ENCODE measurements around the gene SYCE3. TPM values are rescaled to one million over a fixed set of nuclear protein-coding genes. Genes with fewer than 3 reads are reported as not detected.
A peak's percentile ranks its signal among the peaks of the same experiment; 100 is the strongest.
"Not testable (repeated sequence)": the region's sequence is repeated elsewhere in the genome, so short reads cannot be mapped to it uniquely, and the experiment has no call there.

SYCE3 gene, protein sequence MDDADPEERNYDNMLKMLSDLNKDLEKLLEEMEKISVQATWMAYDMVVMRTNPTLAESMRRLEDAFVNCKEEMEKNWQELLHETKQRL
- total RNA-seq (not detected), total RNA-seq (0 reads per million in 2 donors)

DNA sequence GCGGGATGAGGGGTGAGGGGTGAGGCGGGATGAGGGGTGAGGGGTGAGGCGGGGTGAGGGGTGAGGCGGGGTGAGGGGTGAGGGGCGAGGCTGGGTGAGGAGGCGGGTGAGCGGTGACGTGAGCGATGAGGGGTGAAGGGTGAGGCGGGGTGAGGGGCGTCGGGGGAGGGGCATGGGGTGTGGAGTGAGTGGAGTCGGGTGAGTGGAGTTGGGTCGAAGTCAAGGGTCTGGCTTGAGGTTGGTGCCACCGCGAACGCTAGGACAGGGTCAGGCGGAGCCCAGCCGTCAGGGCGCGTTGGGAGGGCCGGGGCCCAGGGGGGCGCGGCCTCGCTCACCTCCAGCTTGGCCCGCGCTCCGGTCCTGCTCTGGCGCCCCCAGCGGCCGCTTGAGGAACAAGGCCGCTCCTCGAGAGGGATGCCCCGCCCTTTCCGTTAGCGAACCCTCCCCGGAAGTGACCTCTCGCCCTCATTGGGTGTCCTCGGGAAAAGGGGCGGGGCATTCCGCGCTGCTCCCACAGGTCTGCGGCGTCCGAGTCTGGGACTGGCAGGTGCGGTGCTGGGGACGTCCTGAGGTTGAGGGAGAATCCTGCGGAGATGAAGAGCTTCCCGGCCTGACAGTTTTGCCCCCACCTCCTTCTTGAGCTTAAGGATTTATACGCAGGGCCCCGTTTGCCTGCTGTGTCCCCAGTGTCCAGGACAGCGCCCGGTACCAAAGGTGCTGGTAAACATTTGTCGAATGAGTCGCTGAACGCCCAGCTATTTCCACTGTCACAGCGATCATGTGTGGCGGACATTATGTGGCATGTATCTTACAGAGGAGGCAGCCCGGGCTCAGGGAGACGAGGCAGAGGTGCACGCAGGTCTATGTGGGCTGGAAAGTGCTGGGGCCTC lies at the start of gene SYCE3:
TSS of gene SYCE3 (minus strand) at position 397 of the 890 bp plus-strand sequence. CDS start 6,514 bp downstream, outside the sequence.
- no peaks in the 10 kb centered on the region for H3K9me3 ChIP-seq (ENCODE audit: control insufficient read depth, low read length, poor library complexity, severe bottlenecking)
- Mint-ChIP-seq H3K4me1 (peaks cover 31% of the 10 kb centered on the region), H3K36me3 (ENCODE audit: low read depth) (no peaks in the 10 kb centered on the region), H3K27ac (peak within 1 kb of the TSS; percentile 74), H3K27me3 (no peaks in the 10 kb centered on the region), H3K4me3 (peak within 1 kb of the TSS; percentile 93)
- DNase-seq (peak; percentile 96 to 99 (median 98)), ATAC-seq (peak; percentile 98)

DNA sequence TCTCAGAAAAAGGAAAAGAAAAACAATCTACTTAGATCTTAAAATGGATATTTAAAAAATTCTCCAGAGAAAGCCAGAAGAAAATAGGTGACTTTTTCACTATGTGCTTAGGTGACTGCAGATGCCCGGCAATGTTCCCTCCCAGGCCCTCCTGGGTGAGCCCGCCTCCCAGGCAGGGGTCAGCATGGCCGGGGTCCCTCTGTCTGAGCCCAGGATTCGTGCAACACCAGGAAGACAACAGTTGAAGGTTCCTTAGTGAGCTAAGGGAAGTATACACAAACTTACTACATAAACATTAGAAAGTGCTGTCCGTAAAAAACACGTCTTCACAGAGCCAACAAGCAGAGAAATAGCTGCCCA lies 49.4 kb upstream of the SYCE3 start:
- no peak overlapping the region for H3K4me3 Mint-ChIP-seq
- no peak for DNase-seq
- H3K36me3 Mint-ChIP-seq (ENCODE audit: low read depth): peaks cover 2% of the 10 kb centered on the region
- ATAC-seq: no peak
- H3K4me1 Mint-ChIP-seq: peaks cover 6% of the 10 kb centered on the region
- peak overlapping the region; percentile 19 for H3K27ac Mint-ChIP-seq
- peaks cover 46% of the 10 kb centered on the region for H3K27me3 Mint-ChIP-seq
- H3K9me3 ChIP-seq (ENCODE audit: control insufficient read depth, low read length, poor library complexity, severe bottlenecking): no peaks in the 10 kb centered on the region

DNA sequence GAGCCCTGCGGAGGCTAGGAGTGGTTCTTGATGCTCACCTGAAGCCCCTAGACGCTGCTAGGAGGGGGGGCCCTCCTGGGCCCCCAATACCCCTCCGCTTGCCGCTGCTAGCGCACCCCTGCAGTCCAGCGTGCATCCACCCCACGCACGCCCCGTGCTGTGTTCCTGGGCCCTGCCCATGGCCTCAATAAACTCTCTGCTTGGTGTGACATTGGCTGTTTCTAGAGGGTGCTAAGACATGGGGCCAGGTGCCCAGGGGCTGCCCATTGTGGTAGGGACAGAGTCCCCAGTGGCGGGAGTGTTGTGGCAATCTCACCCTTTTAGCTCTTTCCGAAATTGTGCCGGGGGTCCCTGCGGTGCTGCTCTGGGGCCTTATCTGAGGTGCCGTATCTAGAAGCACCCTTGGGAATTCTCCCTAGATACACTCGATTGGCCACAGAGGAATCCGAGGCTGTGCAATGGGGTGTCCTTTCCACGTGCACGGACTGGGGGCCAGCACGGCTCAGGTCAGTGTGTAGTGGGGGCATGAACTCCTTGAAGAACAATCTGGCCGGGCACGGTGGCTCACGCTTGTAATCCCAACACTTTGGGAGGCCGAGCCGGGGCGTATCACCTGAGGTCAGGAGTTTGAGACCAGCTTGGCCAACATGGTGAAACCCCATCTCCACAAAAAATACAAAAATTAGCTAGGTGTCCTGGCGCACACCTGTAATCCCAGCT lies 48.8 kb upstream of the SYCE3 start:
- Mint-ChIP-seq H3K27me3 (peaks cover 49% of the 10 kb centered on the region), H3K27ac (peak overlapping the region; percentile 19), H3K4me3 (no peak overlapping the region), H3K4me1 (peaks cover 6% of the 10 kb centered on the region), H3K36me3 (ENCODE audit: low read depth) (peaks cover 2% of the 10 kb centered on the region)
- no peak for DNase-seq
- no peaks in the 10 kb centered on the region for H3K9me3 ChIP-seq (ENCODE audit: control insufficient read depth, low read length, poor library complexity, severe bottlenecking)
- ATAC-seq: no peak

DNA sequence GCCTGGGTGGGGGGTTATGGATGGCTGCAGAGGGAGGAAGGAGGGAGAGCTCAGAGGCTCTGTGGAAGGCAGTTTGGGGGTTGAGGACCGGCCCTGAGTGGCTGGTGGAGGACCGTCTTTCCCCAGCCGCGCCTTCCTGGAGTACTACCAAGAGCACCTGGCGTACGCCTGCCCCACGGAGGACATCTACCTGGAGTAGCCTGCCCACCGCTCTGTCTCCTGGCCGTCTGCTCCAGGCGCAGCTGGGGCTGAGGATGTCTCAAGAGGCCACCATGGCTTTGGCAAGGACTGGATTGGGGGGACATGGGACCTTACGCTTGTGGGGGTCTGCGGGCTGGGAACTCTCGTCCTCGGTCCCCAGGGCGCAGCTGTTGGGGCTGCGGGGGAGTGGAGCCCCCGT lies 47.9 kb upstream of the SYCE3 start:
- Mint-ChIP-seq H3K4me3 (no peak overlapping the region), H3K27ac (no peak overlapping the region), H3K36me3 (ENCODE audit: low read depth) (peaks cover 2% of the 10 kb centered on the region), H3K4me1 (peaks cover 6% of the 10 kb centered on the region), H3K27me3 (peaks cover 58% of the 10 kb centered on the region)
- ATAC-seq (no peak), DNase-seq (no peak)
- no peaks in the 10 kb centered on the region for H3K9me3 ChIP-seq (ENCODE audit: control insufficient read depth, low read length, poor library complexity, severe bottlenecking)

DNA sequence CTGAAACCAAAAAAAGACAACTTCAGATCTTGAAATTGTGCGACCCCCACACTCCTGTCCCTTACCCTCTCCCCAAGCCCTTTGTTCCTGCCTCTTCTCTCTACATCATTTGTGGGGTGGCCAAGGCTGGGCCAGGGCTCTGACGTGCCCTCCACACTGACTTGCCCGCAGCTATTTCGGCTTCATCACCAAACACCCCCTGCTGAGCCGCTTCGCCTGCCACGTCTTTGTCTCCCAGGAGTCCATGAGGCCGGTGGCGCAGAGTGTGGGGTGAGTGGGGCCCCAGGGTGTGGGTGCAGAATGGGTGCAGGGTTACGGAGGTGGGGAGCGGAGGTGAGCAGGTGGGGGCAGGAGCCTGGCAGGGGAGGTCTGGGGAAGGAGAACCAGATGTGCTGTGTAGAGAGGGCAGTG lies 47.3 kb upstream of the SYCE3 start:
- H3K4me3 Mint-ChIP-seq: no peak overlapping the region
- peaks cover 62% of the 10 kb centered on the region for H3K27me3 Mint-ChIP-seq
- DNase-seq (no peak), ATAC-seq (no peak)
- H3K27ac Mint-ChIP-seq: no peak overlapping the region
- H3K9me3 ChIP-seq (ENCODE audit: control insufficient read depth, low read length, poor library complexity, severe bottlenecking): no peaks in the 10 kb centered on the region
- H3K4me1 Mint-ChIP-seq: peaks cover 6% of the 10 kb centered on the region
- peaks cover 2% of the 10 kb centered on the region for H3K36me3 Mint-ChIP-seq (ENCODE audit: low read depth)

DNA sequence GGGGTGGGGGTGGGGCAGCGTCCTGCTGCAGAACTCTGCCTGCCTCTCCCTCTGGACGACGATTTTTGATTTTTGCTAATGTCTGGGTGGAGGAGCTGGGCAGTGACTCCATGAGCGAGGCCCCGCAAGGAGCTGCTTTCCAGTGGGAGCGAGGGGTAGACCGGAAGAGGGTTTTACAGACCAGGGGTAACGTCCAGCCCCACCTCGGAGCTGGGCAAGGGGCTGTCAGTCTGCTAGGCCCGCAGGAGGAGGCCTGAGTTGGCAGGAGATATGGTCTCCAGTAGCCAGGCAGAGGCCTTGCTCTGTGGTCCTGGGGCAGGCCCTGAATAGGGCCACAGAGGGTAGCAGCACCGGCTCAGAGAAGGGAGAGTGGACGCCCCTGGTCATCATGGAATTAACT lies 46.9 kb upstream of the SYCE3 start:
- Mint-ChIP-seq H3K27me3 (peaks cover 62% of the 10 kb centered on the region), H3K27ac (no peak overlapping the region)
- no peak for ATAC-seq

DNA sequence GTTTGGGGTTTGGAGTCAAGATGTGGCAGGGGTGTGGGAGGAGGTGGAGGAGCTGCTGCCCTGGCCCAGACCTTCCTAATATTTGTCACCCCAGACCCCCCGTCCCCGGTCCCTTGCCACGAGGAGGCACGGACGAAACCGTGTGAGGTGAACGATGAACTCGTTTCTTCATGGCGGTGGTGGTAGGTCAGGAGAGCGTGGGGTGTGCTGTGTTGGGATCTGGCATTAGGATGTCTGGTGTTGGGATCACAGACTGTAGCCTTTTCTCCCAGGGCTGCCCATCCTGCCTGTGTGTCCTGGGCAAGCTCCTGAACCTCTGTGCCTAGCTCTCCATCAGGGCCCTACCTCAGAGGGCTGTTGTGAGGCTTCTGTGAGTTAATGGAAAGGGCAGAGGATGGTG lies 46.3 kb upstream of the SYCE3 start:
- H3K36me3 Mint-ChIP-seq (ENCODE audit: low read depth): no peaks in the 10 kb centered on the region
- no peak for ATAC-seq
- DNase-seq: no peak
- H3K4me1 Mint-ChIP-seq: peaks cover 6% of the 10 kb centered on the region
- H3K9me3 ChIP-seq (ENCODE audit: control insufficient read depth, low read length, poor library complexity, severe bottlenecking): no peaks in the 10 kb centered on the region
- H3K27me3 Mint-ChIP-seq: peaks cover 62% of the 10 kb centered on the region
- no peak overlapping the region for H3K27ac Mint-ChIP-seq
- H3K4me3 Mint-ChIP-seq: no peak overlapping the region

More for the DNA sequence above, 46.9 kb upstream of the SYCE3 start:
- no peaks in the 10 kb centered on the region for H3K9me3 ChIP-seq (ENCODE audit: control insufficient read depth, low read length, poor library complexity, severe bottlenecking)
- no peak for DNase-seq
- peaks cover 2% of the 10 kb centered on the region for H3K36me3 Mint-ChIP-seq (ENCODE audit: low read depth)
- no peak overlapping the region for H3K4me3 Mint-ChIP-seq
- H3K4me1 Mint-ChIP-seq: peaks cover 6% of the 10 kb centered on the region

DNA sequence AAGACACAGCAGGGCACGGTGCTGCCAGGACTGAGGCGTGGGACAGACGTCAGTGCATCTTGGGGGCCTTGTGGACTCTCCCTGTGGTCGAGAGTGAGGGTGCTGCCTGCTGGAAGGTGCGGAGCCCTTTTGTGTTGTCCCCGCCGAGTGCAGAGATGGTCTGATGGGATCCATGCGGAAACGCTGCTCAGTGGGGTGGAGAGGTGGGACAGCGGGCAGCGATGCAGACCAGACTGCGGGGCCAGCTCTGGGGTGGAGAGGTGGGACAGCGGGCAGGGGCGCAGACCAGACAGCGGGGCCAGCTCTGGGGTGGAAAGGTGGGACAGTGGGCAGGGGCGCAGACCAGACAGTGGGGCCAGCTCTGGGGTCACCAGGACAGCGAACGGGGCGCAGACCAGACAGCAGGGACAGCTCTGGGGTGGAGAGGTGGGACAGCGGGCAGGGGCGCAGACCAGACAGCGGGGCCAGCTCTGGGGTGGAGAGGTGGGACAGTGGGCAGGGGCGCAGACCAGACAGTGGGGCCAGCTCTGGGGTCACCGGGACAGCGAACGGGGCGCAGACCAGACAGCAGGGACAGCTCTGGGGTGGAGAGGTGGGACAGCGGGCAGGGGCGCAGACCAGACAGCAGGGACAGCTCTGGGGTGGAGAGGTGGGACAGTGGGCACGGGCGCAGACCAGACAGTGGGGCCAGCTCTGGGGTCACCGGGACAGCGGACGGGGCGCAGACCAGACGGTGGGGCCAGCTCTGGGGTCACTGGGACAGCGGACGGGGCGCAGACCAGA lies 45.5 kb upstream of the SYCE3 start:
- H3K4me1 Mint-ChIP-seq; H3K36me3 Mint-ChIP-seq (ENCODE audit: low read depth); H3K9me3 ChIP-seq (ENCODE audit: control insufficient read depth, low read length, poor library complexity, severe bottlenecking); H3K27ac Mint-ChIP-seq; H3K4me3 Mint-ChIP-seq; DNase-seq; ATAC-seq: not testable (repeated sequence)
- peaks cover 56% of the 10 kb centered on the region for H3K27me3 Mint-ChIP-seq

DNA sequence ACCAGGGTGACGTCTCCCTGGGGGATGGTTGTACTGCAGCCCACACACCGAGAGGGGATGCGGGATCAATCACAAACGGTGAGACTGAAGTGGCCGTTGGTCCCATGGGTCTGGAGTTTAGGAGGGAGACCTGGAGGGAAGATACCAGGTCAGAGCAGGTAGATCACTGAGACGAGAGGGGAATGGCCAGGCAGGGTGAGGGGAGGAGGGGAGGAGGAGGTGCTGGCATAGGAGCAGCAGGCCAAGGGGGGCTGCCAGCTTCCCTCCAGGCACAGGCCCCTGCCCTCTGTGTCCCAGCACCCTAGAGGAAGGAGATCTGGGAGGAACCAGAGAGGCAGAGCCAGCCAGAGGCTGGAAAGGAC lies 44.9 kb upstream of the SYCE3 start:
- H3K9me3 ChIP-seq (ENCODE audit: control insufficient read depth, low read length, poor library complexity, severe bottlenecking): no peaks in the 10 kb centered on the region
- Mint-ChIP-seq H3K4me3 (no peak overlapping the region), H3K27me3 (peaks cover 57% of the 10 kb centered on the region), H3K4me1 (peaks cover 6% of the 10 kb centered on the region), H3K27ac (no peak overlapping the region), H3K36me3 (ENCODE audit: low read depth) (no peaks in the 10 kb centered on the region)
- no peak for ATAC-seq
- DNase-seq: no peak

DNA sequence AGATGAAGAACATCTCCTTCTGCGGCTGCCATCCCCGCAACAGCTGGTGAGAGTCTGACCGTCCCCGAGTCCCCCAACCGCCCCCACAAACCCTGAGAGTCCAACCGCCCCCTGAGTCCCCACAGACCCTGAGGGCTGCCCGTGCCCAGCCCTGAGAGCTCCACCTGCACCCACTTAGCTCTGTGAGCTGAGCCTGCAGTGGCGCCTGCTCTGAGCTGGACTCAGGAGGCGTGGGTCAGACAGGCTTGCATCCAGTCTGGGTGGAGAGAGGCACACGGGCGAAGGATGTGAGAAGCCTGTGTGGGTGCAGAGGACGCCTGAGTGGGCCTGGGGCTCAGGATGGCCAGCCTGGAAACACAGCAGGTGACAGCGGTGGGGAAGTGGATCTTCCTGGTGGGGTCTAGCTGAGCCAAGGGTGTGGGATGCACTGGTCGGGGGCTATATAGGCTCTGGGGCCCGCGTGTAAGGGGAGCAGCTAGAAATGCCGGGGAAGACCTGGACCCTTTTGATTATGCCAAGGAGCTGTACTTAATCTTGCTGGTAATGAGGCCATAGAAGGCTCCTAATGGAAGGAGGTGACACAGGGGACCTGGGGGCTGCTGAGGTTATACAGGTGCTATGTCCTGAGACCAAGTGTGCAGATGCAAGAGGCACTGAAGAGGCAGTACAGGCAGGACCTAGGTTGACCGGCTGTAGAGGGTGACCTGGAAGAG lies 44.4 kb upstream of the SYCE3 start:
- Mint-ChIP-seq H3K27me3 (peaks cover 59% of the 10 kb centered on the region), H3K27ac (no peak overlapping the region), H3K4me3 (peak overlapping the region; percentile 47), H3K4me1 (peaks cover 8% of the 10 kb centered on the region), H3K36me3 (ENCODE audit: low read depth) (peaks cover 2% of the 10 kb centered on the region)
- ATAC-seq (no peak), DNase-seq (no peak)
- H3K9me3 ChIP-seq (ENCODE audit: control insufficient read depth, low read length, poor library complexity, severe bottlenecking): no peaks in the 10 kb centered on the region

DNA sequence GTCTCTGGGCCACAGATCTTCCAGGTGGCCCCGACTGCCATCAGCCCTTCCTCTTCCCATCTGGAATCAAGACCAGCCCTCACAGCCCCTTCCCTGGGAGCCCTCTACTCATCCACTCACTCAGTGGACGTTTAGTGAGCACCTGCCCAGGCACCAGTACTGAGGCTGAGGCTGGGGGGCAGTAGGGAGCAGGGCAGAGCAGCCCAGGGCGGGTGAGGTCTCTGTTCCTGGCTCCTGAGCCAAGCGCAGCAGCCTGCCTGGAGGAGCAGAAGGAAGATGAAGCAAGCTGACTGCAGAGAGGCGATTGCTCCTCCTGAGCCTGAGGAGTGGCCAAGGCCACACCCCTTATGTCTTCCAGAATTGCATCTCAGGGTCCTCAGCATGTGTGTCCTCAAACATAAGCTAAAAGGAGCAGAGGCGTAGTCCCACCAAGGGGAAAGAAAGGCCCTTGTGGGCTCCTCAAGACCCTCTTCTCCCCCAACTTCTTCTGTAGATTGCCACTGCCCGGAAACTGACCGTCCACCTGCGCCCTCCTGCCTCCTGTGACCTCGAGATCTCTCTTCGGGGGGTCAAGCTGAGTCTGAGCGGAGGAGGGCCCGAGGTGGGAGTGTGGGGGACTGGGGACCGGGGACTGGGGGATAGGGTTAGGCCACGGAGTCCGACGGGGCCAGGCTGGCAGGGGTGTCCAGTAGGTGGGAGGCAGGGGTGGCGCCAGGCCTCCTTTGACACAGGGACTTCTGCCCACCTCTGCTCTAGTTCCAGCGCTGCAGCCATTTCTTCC lies 43.6 kb upstream of the SYCE3 start:
- DNase-seq (no peak), ATAC-seq (no peak)
- Mint-ChIP-seq H3K4me1 (peaks cover 13% of the 10 kb centered on the region), H3K27ac (no peak overlapping the region), H3K27me3 (peaks cover 60% of the 10 kb centered on the region), H3K36me3 (ENCODE audit: low read depth) (peaks cover 8% of the 10 kb centered on the region), H3K4me3 (no peak overlapping the region)
- H3K9me3 ChIP-seq (ENCODE audit: control insufficient read depth, low read length, poor library complexity, severe bottlenecking): no peaks in the 10 kb centered on the region

DNA sequence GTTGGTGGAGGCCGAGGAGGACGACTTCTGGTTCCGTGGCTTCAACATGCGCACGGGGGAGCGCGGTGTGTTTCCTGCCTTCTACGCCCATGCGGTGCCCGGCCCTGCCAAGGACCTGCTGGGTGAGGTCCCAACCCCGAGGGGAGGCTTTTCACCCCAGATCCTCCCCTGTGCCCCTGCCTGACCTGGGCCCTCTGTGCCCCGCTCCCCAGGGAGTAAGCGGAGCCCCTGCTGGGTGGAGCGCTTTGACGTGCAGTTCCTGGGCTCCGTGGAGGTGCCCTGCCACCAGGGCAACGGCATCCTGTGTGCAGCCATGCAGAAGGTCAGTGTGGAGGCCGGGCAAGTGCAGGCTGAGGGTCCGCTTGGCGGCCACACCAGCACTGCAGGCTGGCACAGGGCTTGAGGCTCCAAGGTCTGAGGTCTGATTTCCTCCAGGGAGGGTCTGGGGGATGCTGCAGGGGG lies 42.9 kb upstream of the SYCE3 start:
- Mint-ChIP-seq H3K4me1 (peaks cover 13% of the 10 kb centered on the region), H3K36me3 (ENCODE audit: low read depth) (peaks cover 8% of the 10 kb centered on the region), H3K4me3 (no peak overlapping the region), H3K27ac (no peak overlapping the region), H3K27me3 (peaks cover 60% of the 10 kb centered on the region)
- ATAC-seq (no peak), DNase-seq (no peak)
- H3K9me3 ChIP-seq (ENCODE audit: control insufficient read depth, low read length, poor library complexity, severe bottlenecking): no peaks in the 10 kb centered on the region
